SW 1271 (cell line): ENCODE measurements around the gene ARMS2.

ENCODE experiments used
- DNase-seq, 2 experiments: peaks; one replicate each; lab custom pipeline; 2025; lab: John Stamatoyannopoulos, UW

Gene ARMS2

GRCh38 chr10:122454071-122454470 is 382 bp upstream of the ARMS2 start:
- no peak for DNase-seq

DNA sequence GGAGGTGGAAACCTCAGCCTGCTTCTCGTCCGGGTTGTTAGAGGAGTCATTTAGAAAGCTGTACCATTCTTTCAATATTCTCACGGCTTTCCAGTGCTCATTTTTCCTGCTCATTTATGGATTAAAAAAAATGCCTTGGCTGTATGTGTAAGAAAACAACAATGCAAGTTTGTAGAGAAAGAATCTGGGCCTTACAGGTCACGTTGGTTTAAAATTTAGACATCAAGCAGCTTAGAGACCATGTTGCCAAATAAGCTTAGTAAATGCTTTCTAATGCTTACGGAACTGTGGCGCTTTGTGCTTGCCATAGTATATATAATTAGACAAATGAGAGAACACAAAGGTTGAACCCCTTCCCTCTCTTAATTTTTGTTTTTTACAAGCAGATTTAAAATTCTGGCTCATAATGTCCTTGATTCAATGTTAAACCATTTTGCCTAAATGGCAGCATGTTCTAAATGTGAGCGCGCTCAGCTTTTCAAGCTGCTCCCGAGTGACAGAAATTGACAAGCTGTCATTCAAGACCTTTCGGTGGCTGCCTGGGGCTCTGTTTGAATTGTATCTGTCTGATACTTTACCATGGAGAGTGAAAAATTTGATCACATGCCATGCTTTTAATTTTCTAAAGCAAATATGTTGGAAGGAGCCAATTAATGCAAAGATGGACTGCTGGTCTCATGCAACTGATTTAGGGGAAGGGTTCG is 1.1 kb downstream of the ARMS2 start:
- DNase-seq: no peak

- DNase-seq: no peak
Observed at GRCh38 chr10:122457934-122458333, 3.5 kb downstream of the ARMS2 start.

DNA sequence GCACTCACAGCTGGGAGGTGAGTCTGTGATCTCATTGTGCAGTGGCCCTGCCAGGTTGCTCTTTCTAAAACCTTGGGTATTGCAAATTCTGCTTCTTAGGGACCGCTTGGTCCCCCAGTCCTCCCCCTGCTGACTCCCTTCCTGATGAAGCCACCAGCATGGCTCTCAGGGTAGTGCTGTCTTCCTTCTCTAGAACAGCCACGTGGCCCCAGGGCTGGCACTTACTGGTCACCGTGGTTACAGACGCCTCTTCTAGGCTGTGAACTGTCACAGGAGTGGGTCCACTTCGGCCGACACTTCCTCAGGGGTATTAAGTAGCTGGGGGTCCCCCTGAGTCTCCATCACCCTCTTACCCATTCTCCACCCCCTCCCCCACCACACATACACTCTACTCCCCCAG is 4.2 kb downstream of the ARMS2 start:
- DNase-seq: no peak

GRCh38 chr10:122459561-122460273 is 5.3 kb downstream of the ARMS2 start:
- no peak for DNase-seq

GRCh38 chr10:122460891-122461293 is 6.4 kb downstream of the ARMS2 start:
- DNase-seq: no peak

GRCh38 chr10:122461367-122461728 is 6.9 kb downstream of the ARMS2 start, which contains the start of gene HTRA1:
TSS of gene HTRA1 (plus strand) at chr10:122461553. CDS start at chr10:122461653, 100 bp downstream.
- peak in 1 of 2 experiments; percentile 46 for DNase-seq

DNA sequence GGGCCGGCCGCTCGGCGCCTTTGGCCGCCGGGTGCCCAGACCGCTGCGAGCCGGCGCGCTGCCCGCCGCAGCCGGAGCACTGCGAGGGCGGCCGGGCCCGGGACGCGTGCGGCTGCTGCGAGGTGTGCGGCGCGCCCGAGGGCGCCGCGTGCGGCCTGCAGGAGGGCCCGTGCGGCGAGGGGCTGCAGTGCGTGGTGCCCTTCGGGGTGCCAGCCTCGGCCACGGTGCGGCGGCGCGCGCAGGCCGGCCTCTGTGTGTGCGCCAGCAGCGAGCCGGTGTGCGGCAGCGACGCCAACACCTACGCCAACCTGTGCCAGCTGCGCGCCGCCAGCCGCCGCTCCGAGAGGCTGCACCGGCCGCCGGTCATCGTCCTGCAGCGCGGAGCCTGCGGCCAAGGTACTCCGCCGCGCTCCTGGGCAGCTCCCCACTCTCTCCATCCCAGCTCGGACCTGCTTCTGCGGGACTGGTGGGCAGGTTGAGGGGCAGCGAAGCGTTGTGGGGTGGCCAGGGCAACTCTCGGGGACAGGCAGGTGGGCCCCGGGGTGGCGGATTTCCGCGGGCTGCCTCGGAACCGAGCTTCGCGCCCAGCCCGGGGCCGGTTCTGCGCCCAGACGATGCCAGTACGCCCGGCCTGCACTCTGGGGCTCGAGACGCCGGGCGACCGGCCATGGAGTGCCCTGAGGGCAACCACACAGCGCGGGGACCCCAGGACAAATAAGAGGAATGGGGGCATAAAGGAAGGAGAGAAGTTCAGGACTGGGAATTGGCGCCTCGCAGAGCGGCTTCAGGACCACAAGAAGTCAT is 7.5 kb downstream of the ARMS2 start:
- peak in 1 of 2 experiments; percentile 9 for DNase-seq

GRCh38 chr10:122462533-122463465 is 8.3 kb downstream of the ARMS2 start:
- DNase-seq: no peak

GRCh38 chr10:122463466-122464249 is 9.2 kb downstream of the ARMS2 start:
- no peak for DNase-seq

DNA sequence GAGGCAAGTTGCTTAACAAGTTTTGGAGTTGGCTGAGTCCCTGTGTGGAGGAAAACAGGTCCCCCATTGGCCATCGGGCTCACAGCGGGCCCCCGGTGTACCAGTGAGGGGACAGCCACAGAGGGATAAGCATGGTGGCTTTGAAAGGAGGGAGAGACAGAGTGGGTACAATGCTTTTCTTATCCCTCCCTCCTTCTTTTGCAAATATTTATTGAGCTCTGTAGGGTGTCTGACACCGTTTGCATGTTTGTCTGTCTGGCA is 9.7 kb downstream of the ARMS2 start:
- no peak for DNase-seq

DNA sequence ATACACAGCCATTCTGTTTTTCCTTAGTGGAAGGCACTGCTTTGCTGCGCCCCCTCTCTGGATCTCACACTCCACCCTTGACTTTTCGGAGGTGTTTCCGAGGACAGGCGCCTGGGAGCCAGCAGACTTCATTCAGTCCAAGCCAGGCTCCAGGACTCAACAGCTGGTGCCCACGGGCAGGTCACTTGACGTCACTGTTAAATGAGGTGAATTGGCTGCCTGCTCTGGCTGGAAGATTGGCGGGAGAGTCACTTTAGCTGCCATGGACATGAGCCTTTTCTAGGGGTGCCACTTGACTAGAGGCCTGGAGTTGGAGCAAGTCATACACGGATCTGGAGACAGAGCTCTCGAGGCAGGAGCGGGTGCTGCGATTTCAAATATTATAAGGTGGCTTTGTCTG is 10.1 kb downstream of the ARMS2 start:
- no peak for DNase-seq

DNA sequence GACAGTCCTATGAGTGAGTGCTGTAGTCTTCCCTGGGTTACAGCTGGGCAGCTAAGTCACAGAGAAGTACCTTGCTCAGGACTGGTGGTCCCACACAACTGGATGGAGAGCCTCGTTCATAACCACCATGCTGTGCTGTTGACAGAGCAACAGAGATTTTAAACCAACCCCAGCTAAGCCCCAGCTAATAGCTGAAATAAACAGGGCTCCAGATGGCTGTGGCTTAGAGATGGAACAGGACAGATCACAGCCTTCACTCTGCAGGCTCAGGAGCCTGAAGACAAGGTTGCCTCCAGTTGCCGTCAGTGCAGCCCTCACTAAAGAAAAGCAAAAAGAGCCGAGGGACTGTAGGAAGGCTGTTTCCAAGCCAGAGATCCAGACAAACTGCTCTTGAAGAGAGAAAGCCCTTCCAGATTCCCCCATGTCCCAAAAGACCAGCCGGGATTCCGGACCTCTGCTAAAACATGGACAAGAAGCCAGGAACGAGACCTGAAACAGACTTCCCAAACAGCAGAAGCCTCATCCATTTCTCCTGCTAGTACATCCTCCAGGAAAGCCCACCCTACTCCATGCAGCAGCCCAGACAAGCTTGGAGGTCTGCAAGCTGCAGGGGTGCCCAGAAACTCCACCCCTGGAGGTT is 11.1 kb downstream of the ARMS2 start:
- DNase-seq: no peak

DNA sequence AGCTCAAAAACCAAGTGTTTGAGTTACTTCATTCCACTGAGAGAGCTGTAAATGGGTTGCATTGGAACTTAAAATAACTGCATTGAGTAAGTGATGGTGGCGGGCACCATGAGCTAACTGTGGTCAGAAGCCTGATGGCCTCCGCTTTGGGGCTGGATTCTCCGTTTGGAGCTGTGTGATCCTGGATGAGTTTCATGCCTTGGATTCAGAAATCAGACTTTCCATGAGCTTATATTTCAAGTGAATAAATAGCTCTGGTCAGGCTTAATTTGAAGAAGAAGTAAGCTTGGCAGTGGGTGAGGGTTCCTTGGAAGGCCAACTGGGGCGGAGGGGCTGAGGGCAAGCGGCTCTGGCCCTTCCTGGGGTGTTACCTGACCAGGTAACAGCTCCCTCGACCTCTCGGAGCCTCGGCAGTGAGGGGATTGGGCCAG is 12.5 kb downstream of the ARMS2 start:
- no peak for DNase-seq

- no peak for DNase-seq
Observed at GRCh38 chr10:122467701-122468100, 13.2 kb downstream of the ARMS2 start.

DNA sequence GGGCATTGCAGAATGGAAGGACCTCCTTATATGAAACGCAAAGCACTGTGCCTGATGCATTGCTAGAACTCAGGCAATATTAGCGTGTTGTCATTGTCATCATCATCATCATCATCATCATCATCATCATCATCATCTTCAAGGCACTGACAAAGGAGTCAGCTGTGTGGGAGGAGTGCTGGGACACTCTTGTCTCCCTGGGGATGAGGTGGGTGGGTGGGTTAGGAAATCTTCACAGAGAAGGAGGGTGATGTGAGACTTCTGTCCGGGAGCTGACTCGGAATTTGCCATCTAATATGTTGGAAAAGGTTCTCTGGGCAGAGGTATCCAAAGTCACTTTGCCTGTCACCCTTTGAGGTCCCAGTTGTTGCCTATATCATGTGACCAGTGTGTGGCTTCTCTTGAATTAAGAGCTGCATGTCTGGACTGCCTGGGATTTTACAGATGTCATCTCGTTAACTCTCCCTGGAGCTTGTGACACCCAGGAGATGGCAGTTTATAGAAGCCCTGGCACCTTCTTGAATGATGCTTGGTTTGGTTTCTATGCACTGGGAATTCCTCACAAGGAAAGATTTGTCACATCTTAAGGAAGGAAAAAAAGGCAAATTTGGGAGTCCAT is 14.0 kb downstream of the ARMS2 start:
- no peak for DNase-seq

DNA sequence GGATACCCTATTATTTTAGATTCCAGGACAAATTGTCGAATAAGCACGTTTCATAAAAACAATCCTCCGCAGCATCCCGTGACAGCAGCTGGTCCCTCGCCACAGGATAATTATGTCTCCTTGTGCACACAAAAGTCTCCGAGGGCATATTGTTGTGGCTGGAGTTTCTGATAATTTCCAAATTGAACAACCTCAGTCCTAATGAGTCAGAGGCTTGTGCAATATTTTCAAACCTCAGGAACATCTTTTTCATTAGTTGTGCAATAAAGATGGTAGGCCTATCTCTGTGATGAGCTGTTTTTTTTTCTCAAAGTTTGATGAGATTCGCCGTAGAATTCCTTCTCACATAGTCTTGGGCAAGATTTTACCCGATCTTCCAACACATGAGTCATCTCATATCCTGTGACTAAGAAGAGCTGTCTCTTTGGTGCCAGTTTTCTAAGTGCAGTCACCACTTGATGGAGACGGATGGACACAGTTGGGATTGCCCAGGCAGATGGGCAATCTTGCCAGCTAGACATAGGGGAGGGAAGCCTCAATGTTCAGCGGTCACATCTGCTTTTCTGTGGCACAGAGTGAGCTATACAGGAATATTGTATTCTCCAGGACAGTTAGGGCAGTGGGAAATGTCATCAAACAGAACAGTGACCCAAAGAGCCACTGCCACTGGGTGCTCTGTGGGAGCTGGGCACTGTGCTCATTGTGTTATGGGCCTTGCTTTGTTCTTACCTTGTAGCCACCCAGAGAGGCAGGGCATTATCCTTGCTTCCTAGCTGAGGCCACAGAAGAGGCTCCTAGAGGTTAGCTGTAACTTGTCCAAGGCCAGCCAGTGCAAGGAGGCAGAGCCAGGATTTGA is 14.7 kb downstream of the ARMS2 start:
- peak; percentile 77 to 90 for DNase-seq

- DNase-seq: no peak
Observed at GRCh38 chr10:122469848-122470247, 15.4 kb downstream of the ARMS2 start.

- DNase-seq: no peak
Observed at GRCh38 chr10:122471531-122472177, 17.2 kb downstream of the ARMS2 start.
